Measurements from ENCODE around the gene APOOL. TPM values are rescaled to one million over a fixed set of nuclear protein-coding genes. Genes with fewer than 3 reads are reported as not detected.
"Not testable (repeated sequence)": the region's sequence is repeated elsewhere in the genome, so short reads cannot be mapped to it uniquely, and the experiment has no call there.

APOOL gene
- total RNA-seq, 1 experiment from 2014 or later = 26.3 TPM

- intact Hi-C loops (cut with micrococcal nuclease) = no loop called here
- H3K27me3 Mint-ChIP-seq (ENCODE audit: insufficient read depth, unreplicated experiment) = no peaks in the 10 kb centered on the region
- H3K36me3 Mint-ChIP-seq (ENCODE audit: insufficient read depth, unreplicated experiment) = peaks cover 24% of the 10 kb centered on the region
- TF ChIP-seq, protein P1, sequence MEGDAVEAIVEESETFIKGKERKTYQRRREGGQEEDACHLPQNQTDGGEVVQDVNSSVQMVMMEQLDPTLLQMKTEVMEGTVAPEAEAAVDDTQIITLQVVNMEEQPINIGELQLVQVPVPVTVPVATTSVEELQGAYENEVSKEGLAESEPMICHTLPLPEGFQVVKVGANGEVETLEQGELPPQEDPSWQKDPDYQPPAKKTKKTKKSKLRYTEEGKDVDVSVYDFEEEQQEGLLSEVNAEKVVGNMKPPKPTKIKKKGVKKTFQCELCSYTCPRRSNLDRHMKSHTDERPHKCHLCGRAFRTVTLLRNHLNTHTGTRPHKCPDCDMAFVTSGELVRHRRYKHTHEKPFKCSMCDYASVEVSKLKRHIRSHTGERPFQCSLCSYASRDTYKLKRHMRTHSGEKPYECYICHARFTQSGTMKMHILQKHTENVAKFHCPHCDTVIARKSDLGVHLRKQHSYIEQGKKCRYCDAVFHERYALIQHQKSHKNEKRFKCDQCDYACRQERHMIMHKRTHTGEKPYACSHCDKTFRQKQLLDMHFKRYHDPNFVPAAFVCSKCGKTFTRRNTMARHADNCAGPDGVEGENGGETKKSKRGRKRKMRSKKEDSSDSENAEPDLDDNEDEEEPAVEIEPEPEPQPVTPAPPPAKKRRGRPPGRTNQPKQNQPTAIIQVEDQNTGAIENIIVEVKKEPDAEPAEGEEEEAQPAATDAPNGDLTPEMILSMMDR (IDR thresholded peaks at IDR 0.05; ENCODE audit: unreplicated experiment) = no peak
- H3K9me3 Mint-ChIP-seq (ENCODE audit: unreplicated experiment) = peaks cover 15% of the 10 kb centered on the region
- no peak overlapping the region for H3K27ac Mint-ChIP-seq (ENCODE audit: low read depth, unreplicated experiment)
- H3K4me1 Mint-ChIP-seq (ENCODE audit: insufficient read depth, unreplicated experiment) = no peaks in the 10 kb centered on the region
- BruUV-seq (replicated peaks) = no TSS peak
- H3K4me3 Mint-ChIP-seq (ENCODE audit: unreplicated experiment) = no peak overlapping the region
- CTCF ChIA-PET = interaction anchor here (0.7 to 0.8 kb wide), 2 partner anchors 61 to 150 kb away, joined by 3 to 4 read pairs; no protein-coding TSS in a partner anchor
- DNase-seq (ENCODE audit: unreplicated experiment) = no peak
- POLR2A ChIA-PET = no interaction called here
These were observed 62.0 kb downstream of the APOOL start for GRCh38 chrX:85065512-85066198.

GRCh38 chrX:85077247-85077646 is 73.6 kb downstream of the APOOL start:
- intact Hi-C loops (cut with micrococcal nuclease); BruUV-seq (replicated peaks); POLR2A ChIA-PET; CTCF ChIA-PET; H3K4me3 Mint-ChIP-seq (ENCODE audit: unreplicated experiment); H3K27me3 Mint-ChIP-seq (ENCODE audit: insufficient read depth, unreplicated experiment); H3K27ac Mint-ChIP-seq (ENCODE audit: low read depth, unreplicated experiment); H3K4me1 Mint-ChIP-seq (ENCODE audit: insufficient read depth, unreplicated experiment); DNase-seq (ENCODE audit: unreplicated experiment); H3K9me3 Mint-ChIP-seq (ENCODE audit: unreplicated experiment): not testable (repeated sequence)
- H3K36me3 Mint-ChIP-seq (ENCODE audit: insufficient read depth, unreplicated experiment) = peaks cover 19% of the 10 kb centered on the region

- Mint-ChIP-seq H3K4me1 (ENCODE audit: insufficient read depth, unreplicated experiment) (no peaks in the 10 kb centered on the region), H3K4me3 (ENCODE audit: unreplicated experiment) (no peak overlapping the region), H3K27ac (ENCODE audit: low read depth, unreplicated experiment) (no peak overlapping the region), H3K36me3 (ENCODE audit: insufficient read depth, unreplicated experiment) (peaks cover 23% of the 10 kb centered on the region), H3K9me3 (ENCODE audit: unreplicated experiment) (no peaks in the 10 kb centered on the region), H3K27me3 (ENCODE audit: insufficient read depth, unreplicated experiment) (peaks cover 23% of the 10 kb centered on the region)
- ChIA-PET CTCF (interaction anchor here (0.6 to 1.7 kb wide), 16 partner anchors 9 to 1037 kb away, joined by 3 to 10 read pairs (median 4); no protein-coding TSS in a partner anchor), POLR2A (no interaction called here)
- peak; percentile 44 for DNase-seq (ENCODE audit: unreplicated experiment)
- intact Hi-C loops (cut with micrococcal nuclease) = loop anchor here (10.0 kb wide), 1 partner anchor 460 kb away; no protein-coding TSS in a partner anchor
- TF ChIP-seq, protein P1 (IDR thresholded peaks at IDR 0.05; ENCODE audit: unreplicated experiment) = peak; percentile 76
- no TSS peak for BruUV-seq (replicated peaks)
These were observed 81.2 kb downstream of the APOOL start for GRCh38 chrX:85084770-85085393.

DNA sequence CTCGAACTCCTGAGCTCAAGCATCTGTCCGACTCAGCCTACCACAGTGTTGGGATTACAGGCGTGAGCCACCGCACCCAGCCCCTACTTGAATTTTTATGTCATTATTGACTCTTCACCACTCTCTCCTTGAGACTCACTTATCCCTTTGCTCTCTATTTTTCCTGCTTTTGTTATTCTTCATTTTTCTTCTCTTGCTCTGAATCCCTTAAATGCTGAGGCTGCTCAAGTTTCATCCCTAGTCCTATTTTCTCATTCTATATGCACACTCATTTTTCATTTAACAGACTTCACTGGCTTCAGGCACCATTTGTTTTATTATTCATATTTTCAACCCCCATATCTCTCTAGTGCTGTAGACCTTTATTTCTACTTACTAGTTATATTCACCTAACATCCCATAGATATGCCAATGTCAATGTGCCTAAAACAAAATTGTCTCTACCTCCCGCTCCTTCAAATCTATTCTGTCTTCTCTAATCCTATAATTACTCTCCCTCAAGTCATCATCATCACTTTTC is 85.7 kb downstream of the APOOL start:
- Mint-ChIP-seq H3K27me3 (ENCODE audit: insufficient read depth, unreplicated experiment) (peaks cover 35% of the 10 kb centered on the region), H3K4me1 (ENCODE audit: insufficient read depth, unreplicated experiment) (no peaks in the 10 kb centered on the region), H3K27ac (ENCODE audit: low read depth, unreplicated experiment) (no peak overlapping the region), H3K9me3 (ENCODE audit: unreplicated experiment) (no peaks in the 10 kb centered on the region), H3K36me3 (ENCODE audit: insufficient read depth, unreplicated experiment) (peaks cover 17% of the 10 kb centered on the region), H3K4me3 (ENCODE audit: unreplicated experiment) (no peak overlapping the region)
- TF ChIP-seq, protein P1 (IDR thresholded peaks at IDR 0.05; ENCODE audit: unreplicated experiment) = no peak
- POLR2A ChIA-PET = no interaction called here
- CTCF ChIA-PET = interaction anchor here (0.6 to 1.8 kb wide), 2 partner anchors 21 to 130 kb away, joined by 3 to 7 read pairs; no protein-coding TSS in a partner anchor
- no TSS peak for BruUV-seq (replicated peaks)
- no peak for DNase-seq (ENCODE audit: unreplicated experiment)
- intact Hi-C loops (cut with micrococcal nuclease) = loop anchor here (10.0 kb wide), 1 partner anchor 455 kb away; no protein-coding TSS in a partner anchor
